ENCODE data around the gene SHC2.

Gene SHC2

GRCh38 chr19:491146-491741, 30.4 kb upstream of the SHC2 start:
- no peak for TF ChIP-seq CTCF (IDR thresholded peaks at IDR 0.05; ENCODE audit: borderline replicate concordance, control extremely low read depth, extremely low read depth, insufficient read depth, missing control alignments)
- in situ Hi-C loops (cut with MboI; ENCODE audit: low sequenced_read_pairs, unreplicated experiment), result no loop called here
- no peak for DNase-seq (ENCODE audit: low spot score)

- in situ Hi-C loops (cut with MboI; ENCODE audit: low sequenced_read_pairs, unreplicated experiment), result no loop called here
- no peak for TF ChIP-seq CTCF (IDR thresholded peaks at IDR 0.05; ENCODE audit: borderline replicate concordance, control extremely low read depth, extremely low read depth, insufficient read depth, missing control alignments)
- peak; percentile 36 for DNase-seq (ENCODE audit: low spot score)
These were observed 28.8 kb upstream of the SHC2 start for GRCh38 chr19:489418-490196.

GRCh38 chr19:488505-489417, 27.9 kb upstream of the SHC2 start:
- no peak for TF ChIP-seq CTCF (IDR thresholded peaks at IDR 0.05; ENCODE audit: borderline replicate concordance, control extremely low read depth, extremely low read depth, insufficient read depth, missing control alignments)
- in situ Hi-C loops (cut with MboI; ENCODE audit: low sequenced_read_pairs, unreplicated experiment), result no loop called here
- DNase-seq (ENCODE audit: low spot score), result peak; percentile 98

- no peak for TF ChIP-seq CTCF (IDR thresholded peaks at IDR 0.05; ENCODE audit: borderline replicate concordance, control extremely low read depth, extremely low read depth, insufficient read depth, missing control alignments)
- no peak for DNase-seq (ENCODE audit: low spot score)
- in situ Hi-C loops (cut with MboI; ENCODE audit: low sequenced_read_pairs, unreplicated experiment), result no loop called here
These were observed 24.9 kb upstream of the SHC2 start for GRCh38 chr19:485583-486236.

GRCh38 chr19:485077-485476, 24.2 kb upstream of the SHC2 start:
- in situ Hi-C loops (cut with MboI; ENCODE audit: low sequenced_read_pairs, unreplicated experiment), result no loop called here
- no peak for TF ChIP-seq CTCF (IDR thresholded peaks at IDR 0.05; ENCODE audit: borderline replicate concordance, control extremely low read depth, extremely low read depth, insufficient read depth, missing control alignments)
- DNase-seq (ENCODE audit: low spot score), result no peak

GRCh38 chr19:484494-484893, 23.7 kb upstream of the SHC2 start:
- no peak for DNase-seq (ENCODE audit: low spot score)
- no peak for TF ChIP-seq CTCF (IDR thresholded peaks at IDR 0.05; ENCODE audit: borderline replicate concordance, control extremely low read depth, extremely low read depth, insufficient read depth, missing control alignments)
- in situ Hi-C loops (cut with MboI; ENCODE audit: low sequenced_read_pairs, unreplicated experiment), result no loop called here

Data from GM13976 (cell line).